Activated T-helper 1 cell treated with Interleukin-2 at 50 U/mL for 16 hours (primary cell): ENCODE data around the gene TWSG1.
"Not testable (repeated sequence)": the region's sequence is repeated elsewhere in the genome, so short reads cannot be mapped to it uniquely, and the experiment has no call there.

Experiments used
- DNase-seq: peaks from one replicate; pipeline ENCODE4 v3.0.0-alpha.2; 2020; ENCODE audit warnings: low read depth

TWSG1 gene

DNA sequence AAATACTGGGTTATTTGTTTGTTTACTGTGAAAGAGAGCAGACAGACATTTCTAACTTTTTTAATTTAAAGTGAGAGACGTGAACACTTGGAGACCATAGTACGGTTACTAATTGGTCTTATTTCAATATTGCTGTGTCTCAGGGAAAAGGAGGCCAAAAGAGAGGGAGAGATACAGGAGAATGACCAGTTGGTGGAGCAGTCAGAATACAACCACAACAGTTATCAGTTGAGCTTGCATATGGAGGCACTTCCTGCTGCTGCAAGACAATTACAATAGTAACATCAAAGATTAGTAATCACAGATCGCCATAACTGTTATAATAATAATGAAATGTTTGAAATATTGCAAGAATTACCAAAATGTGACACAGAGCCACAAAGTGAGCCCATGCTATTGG lies 58.2 kb downstream of the TWSG1 start:
- DNase-seq, result no peak

DNA sequence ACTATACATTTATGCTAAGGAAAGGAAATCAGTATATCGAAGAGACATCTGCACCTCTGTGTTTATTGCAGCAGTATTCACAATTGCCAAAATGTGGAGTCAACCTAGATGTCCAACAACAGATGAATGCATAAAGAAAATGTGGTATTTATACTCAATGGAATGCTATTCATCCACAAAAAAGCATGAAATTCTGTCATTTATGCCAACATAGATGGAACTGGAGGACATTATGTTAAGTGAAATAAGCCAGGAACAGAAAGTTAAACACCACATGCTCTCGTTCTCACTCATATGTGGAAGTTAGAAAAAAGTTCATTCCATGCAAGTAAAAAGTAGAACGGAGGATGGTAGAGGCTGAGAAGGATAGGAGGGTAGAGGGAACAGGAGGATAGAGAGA lies 59.5 kb downstream of the TWSG1 start:
- no peak for DNase-seq

DNA sequence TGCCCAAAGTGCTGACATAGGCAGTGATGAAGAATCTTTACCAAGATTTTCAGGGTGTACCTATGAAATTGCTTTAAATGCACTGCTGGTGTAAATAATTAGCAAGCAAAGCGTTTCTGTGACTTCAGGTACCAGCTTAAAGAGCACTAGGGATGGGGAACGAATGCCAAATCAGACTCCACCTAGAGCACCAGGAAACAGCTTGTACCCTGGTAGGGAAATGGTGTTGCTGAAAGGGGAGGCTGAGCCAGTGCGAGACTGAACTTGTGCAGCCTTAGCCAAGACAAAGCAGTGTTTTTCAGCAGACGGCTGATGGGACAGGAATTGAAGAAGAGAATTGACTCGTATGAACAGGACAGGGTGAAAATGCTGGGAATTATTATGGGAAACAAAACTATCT lies 65.6 kb downstream of the TWSG1 start:
- no peak for DNase-seq

DNA sequence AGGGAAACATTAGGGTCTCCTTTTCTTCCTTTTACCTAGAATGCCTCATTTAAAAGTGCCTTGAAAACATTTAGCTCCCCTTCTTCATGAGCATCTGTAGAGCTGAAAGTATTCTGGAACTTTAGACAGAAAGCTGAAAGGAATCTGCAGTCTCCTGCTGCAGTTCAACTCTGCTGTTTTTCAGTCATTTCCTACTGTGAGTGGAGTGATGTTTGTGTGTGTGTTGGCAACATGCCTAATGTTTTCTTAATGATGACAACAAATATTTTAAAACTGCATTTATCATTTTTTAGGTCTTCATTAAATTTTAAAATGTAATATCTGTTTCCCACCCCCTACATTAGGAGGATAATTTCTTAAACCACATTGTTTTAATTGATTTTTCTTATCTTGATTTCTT lies 66.6 kb downstream of the TWSG1 start:
- no peak for DNase-seq

DNA sequence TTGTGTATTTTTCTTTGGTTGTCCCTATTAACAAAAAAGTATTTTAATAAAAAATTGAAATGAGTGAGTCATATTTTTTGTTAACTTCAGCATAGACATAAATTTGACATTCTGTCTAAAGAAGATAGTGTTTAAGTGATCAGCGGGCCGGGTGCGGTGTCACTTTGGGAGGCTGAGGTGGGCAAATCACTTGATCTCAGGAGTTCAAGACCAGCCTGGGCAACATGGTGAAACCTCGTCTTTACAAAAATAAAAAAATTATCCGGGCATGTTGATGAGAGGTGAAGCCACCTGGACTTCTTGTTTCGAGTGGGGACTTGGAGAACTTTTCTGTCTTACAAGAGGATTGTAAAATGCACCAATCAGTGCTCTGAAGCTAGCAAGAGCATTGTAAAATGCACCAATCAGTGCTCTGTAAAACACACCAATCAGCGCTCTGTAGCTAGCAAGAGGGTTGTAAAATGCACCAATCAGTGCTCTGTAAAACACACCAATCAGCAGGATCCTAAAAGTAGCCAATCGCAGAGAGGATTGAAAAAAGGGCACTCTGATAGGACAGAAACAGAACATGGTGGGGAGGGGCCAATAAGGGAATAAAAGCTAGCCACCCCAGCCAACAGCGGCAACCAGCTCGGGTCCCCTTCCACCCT lies 67.9 kb downstream of the TWSG1 start:
- DNase-seq, result not testable (repeated sequence)

DNA sequence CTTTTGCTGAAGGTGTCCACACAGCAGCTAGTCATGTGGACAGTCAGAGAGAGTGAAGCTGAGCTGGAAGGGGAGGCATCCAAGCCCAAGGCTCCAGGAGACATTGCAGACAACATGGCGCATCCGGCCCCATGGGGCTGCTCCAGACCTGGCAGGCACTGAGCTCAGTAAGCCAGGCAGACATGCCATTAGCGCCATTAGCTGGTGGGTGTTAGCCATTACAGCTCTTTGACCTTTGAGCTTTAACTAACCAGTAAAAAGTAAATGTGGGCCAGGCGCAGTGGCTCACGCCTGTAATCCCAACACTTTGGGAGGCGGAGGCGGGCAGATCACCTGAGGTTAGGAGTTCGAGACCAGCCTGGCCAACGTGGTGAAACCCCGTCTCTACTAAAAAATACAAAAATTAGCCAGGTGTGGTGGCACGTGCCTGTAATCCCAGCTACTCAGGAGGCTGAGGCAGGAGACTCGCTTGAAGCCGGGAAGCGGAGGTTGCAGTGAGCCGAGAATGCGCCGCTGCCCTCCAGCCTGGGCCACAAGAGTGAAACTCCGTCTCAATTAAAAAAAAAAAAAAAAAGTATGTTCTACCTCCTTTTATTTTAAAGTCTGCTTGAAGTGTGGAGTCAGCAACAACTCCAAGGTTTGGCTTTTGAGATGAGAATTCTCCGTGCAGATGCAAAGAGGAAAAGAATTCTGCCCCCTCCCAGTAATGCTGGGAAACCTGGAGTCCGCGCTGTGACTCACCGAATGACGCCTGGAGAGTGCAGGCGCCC lies 69.4 kb downstream of the TWSG1 start:
- DNase-seq, result no peak

DNA sequence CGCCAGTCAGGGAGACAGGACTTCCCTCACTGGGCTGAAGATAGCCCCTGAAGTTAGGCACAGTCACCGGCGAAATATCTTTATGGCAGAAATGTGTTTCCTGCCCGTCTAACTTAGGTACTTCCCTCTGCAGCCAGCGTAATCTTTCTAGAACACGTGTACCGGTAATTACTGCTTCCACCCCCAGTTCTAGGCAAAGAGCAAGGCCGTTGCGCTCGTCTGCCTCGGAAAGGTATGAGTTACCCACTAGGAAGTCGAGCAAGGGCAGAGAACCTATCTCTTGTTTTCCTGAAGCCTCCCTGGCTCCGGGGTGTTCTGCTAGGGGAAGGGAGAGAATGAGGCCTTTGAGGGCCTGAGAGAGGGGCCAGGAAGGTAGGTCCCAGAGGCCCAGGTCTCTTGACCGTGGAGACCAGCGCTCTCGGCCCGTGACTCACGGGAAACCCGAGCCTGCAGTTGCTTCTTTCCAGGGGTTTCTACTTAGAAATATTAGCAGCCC lies 70.0 kb downstream of the TWSG1 start:
- no peak for DNase-seq

DNA sequence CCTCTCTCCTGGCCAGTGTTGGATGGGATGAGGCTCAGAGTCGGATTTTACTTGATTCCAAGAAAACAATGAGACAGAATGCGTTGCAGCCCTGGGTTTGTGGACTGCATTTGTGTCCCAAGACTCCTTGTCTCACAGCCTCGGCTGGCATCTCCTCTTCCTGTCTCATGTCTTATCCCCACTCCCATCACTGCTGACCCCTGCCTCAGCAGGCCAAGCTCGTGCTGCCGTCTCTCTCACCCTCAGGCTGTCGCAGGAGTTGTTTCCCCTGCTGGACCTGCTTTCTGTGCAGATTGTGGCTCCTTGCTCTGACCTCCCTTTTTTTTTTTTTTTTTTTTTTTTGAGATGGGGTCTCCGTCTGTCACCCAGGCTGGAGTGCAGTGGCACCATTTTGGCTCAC lies 70.6 kb downstream of the TWSG1 start:
- DNase-seq, result no peak

DNA sequence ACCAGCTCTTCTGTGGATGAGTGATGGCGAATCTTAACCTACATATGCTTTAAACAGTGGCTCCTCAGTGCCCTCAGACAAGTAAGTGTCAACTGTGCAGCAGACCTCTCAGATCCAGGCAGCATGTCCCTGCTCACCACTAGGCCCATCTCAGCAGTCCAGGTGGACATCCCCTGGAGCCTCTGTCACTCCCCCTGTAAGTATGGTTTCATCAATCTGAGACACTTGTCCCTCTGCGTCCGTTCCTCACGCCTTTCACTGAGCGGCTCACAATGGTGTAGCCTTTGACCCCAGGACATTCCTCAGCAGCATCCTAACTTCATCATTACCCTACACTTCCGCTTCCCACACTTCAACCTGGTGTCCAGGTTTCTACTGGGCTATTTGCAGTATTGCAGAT lies 71.4 kb downstream of the TWSG1 start:
- DNase-seq, result no peak

DNA sequence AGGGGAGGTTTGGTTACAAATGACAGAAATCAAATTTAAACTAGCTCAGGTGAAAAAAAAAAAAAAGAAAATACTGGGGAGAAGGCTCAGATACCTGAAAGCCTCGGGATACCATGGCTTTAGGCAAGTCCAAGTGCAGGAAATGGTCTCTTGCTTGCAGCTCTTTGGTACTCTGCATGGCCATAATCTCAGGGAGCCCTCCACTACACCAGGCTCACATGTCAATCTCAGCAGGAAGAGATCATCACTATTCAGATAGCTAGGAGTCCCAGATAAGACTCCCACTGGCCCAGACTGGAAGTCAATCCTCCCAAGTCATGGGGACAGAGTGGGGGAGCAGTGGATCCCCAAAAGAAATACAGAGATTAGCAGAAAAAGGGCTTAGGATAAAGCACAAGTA lies 75.9 kb downstream of the TWSG1 start:
- DNase-seq, result no peak

DNA sequence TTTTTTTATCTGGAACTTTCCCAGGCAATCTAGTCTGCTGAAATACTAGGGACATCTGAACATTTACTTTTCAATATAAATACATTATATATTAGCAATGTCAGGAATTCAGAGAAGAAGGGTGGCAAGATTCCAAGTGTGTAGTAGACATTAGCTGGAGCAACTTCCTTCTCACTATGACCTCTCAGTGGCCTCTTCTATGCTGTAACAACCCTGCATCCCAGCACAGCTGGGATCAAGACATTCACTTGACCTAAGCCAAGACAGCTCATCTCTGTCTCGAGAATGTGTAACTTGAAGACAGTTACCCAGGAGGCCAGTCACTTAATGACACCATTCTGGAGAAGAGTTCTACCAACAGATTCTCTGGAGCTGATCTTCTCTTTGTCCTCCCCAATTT lies 79.0 kb downstream of the TWSG1 start:
- no peak for DNase-seq

DNA sequence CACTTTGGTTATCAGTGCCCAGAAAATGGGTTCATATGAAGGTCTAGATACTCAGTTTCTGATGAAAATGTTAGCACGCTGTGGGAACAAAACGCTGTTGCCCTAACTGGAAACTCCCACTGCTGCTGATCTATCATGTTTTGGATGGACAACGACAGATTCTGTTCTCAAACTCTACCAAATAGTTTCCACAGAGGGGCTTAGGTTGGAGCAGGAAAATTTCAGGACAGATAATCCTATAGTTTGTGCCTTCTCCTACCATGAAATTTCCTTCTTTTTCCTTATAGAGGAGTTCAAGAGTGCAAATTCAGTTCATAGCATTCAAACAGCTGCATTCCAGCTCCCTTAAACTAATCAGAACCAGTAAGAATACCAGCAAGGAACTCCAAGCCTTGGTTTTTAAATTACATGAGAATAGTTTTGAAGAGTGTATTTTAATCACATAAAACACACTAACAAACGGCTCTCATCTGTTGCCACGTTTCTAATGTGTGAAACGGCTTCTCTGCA lies 82.0 kb downstream of the TWSG1 start:
- no peak for DNase-seq

DNA sequence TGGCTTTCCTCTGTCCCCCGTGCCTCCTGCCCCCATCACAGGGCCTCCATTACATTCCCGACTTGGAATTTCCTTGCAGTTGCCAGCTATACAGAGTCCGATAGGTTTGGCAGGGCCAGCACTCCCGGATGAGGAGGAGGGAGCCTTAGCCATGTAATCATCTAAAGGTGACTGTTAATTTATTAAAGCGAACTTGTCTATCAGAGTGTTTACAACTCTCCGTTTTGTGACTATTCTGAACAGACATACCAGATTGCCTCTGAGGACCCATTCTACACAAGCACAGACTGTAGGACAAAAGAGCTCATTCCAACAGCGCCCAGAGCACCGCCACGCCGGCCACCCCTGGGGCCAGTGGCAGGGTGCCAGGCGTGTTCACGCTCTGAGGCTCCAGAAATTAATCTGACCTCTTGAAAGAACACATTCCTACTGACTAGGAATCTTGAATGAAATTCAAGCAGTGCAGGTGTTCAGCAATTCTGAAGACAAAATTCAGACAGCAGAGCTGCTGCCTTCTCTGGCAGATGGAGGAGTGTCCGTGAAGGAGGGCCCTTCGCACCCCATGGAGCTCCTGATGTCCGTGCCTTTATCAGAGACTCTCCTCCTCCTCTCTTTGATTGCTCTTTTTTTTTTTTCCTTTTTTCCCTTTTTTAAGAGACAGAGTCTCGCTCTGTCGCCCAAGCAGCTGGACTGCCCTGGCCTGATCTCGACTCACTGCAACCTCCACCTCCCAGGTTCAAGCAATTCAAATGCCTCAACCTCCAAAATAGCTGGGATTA lies 82.7 kb downstream of the TWSG1 start:
- no peak for DNase-seq

DNA sequence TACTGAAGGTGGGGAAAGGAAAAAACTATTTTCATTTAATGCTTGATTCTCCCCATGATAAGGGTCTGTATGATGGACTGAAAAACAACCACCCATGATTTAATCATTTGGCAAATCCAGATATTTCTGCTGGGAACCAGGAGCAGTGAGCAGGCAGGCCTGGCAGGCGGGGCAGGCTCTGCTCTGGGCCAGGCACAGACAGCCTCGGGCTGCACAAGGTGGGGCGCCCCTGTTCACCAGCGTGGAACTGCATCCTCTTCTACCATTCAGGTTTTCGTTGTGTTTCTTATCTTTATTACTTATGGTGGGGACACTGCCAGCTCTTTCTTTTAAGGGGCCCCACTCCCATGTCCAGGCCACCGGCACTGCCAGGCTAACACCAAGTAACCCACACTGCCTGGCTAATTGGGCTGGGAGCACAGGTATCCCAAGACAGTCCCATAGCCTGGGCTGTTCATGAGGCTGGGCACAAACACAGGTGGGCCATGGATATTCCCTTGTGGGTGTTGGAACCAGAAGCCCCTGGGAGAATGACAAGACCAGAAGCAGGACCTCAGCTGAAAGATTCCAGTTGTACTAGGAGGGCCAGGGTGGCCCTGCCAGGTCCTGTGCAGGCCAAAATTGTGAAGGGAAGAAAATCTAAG lies 83.6 kb downstream of the TWSG1 start:
- DNase-seq, result no peak

DNA sequence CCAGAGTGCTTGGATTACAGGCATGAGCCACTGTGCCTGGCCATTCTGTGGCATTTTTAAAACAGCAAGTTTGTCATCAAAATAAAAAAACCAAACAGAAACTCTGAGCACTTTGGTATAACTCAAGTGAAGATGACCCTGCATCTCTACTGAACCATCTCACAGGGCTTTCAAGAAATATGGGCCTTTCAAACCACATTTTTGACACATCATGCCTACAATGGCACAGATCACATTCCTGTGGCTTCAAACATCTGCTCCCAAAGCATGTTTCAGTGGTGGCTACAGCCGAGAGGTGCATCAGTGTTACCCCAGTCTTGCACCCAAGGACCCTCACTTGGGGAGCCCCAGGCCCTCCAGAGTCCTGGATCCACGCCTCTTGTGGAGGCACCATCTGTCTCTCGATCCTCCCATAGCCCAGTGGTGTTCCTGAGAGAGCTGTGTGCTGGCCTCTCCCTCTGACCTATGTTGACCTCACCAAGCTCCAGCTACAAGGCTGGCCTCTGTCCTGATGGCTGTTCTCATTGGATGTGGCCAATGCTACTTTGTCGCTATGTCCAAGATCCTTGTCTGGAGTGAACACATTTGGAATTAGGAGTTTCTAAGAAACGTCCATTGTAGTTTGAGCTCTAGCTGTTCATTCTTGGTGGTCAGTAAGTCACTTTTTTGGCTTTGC lies 85.5 kb downstream of the TWSG1 start:
- DNase-seq, result no peak

DNA sequence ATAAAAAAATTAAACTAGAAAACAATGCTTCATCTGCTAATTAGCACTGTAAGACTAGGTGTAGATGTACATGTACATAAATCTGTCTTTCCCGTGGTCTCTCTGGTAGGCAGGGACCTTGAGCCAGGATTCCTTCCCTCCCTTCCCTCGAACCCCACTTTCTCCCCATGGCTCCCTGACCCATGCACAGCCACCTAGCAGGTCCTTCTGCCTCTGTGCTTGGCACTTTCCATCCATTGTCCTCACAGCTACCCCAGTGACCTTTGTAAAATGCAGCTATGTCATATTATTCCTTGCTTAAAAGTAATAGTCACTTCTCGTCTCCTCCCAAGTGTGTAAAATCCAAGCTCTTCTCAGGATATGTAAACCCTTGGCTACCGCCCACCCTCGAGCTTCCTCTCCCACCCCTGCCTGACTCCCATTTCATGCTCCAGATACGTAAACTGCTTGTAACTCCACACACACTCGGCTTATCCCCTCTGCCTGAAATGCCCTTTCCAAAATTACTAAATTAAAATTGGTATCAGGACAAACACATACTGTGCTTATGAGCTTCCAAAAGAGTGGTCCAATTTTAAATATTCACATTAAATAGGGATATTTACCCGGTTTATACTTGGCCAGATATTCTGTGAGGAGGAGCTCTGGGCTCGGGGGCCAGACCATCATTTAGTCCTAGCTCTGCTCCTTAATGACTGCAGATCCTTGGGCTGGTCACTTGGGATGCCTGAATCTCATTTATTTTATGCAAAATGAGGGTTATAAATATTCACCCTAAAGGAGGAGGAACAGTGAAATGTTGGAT lies 86.7 kb downstream of the TWSG1 start:
- DNase-seq, result no peak

DNA sequence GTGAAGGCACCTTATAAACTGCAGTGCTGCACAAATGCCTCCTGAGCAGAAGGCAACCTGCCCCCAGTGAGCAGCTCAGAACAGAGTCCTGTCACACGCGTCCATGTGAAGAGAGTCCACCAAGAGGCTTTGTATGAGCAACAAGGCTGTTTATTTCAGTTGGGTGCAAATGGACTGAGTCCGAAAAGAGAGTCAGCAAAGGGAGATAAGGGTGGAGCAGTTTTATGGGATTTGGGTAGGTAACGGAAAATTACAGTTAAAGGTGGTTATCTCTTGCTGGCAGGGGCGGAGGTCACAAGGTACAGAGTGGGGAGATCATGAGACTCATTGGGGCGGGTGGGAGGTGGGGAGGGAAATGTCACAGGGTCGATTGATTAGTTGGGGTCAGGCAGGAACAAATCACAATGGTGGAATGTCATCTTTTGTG lies 87.3 kb downstream of the TWSG1 start:
- DNase-seq, result no peak

DNA sequence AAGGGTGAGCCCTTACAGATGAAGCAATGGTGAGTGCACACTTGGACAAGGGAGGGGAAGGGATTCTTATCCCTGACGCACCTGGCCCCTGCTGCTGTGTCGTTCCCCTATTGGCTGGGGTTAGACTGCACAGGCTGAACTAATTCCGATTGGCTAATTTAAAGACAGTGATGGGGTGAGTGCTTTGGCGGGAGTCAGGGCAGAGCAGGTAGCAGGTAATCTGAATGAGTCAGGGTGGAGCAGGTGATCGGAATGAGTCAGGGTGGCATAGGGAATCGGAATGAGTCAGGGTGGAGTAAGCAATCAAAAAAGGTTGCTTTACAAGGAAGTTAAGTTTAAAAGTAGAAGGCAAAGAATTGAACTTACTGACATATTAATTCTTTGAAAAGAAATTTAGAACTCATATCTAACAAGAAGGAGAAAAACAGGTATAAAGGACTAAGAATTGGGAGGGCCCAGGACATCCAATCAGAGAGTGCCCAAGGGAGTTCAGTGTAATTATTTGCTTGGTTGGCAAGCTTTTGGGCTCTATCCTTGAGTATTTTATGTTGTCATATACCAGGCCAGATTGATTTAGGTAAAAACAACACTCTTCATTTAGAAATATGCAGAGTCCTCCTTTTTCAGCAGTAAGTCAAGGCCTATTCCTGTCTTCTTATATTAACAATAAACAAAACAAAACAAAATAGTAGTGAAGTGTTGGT lies 88.4 kb downstream of the TWSG1 start:
- no peak for DNase-seq

DNA sequence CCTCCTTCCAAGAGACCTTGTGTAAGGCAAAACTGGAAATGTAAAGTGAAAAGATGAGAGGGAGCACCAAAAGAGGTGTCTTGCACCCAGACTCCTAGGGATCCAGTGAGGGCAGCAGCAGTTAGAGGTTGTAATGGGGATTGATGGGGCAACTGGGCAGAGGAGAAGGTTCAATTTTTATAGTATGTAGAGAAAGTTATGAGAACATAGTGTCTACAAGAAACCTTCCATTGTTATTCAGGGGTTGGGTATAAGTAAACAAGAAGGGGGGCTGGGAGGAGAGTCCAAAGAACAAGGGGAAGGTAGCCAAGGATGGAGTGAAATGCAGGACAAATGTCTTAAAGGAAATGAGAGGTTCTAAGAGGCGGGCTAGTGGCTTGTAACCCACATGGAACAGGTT lies 89.1 kb downstream of the TWSG1 start:
- not testable (repeated sequence) for DNase-seq

DNA sequence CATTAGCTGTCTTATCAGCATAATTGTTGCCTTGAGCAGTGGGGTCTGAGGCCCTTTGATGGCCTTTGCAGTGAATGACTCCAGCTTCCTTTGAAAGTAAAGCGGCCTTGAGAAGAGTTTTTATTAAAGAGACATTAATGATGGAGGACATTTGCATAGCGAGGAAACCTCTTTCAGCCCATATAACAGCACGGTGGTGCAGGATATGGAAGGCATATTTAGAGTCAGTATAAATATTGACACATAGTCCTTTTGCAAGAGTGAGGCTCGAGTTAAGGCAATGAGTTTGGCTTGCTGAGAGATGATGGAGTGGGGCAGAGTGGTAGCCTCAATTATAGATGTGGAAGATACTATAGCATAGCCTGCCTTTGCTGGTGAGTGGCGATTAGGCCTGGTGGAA lies 89.7 kb downstream of the TWSG1 start:
- not testable (repeated sequence) for DNase-seq
